ENCODE data around the gene ADAMTS16. TPM values are rescaled to one million over a fixed set of nuclear protein-coding genes. Genes with fewer than 3 reads are reported as not detected.

ADAMTS16 gene
- total and polyA plus RNA-seq, 2 donors (not counting 3 experiments of a cell fraction or from before 2014, with no cell fraction given), result not detected

- no peaks in the 10 kb centered on the region for H3K9me3 ChIP-seq (replicated peaks; ENCODE audit: control insufficient read depth, insufficient read depth, low read length)
- DNase-seq (ENCODE audit: low read depth, low spot score) (no peak), FAIRE-seq (no peak)
- no peaks in the 10 kb centered on the region for H4K20me1 ChIP-seq (replicated peaks; ENCODE audit: control insufficient read depth, extremely low read depth, insufficient read depth, low read length)
- BruUV-seq (replicated peaks), result no TSS peak
- TF ChIP-seq POLR2AphosphoS5 (IDR thresholded peaks at IDR 0.05; ENCODE audit: insufficient read depth, low read depth, low read length), result no peak
- no peak for TF ChIP-seq MYC (IDR thresholded peaks at IDR 0.05; ENCODE audit: low read depth, low read length)
- no peak for TF ChIP-seq JUN (IDR thresholded peaks at IDR 0.05; ENCODE audit: borderline replicate concordance, insufficient read depth, insufficient read length, low read depth)
- TF ChIP-seq EZH2 (IDR thresholded peaks at IDR 0.05; ENCODE audit: borderline replicate concordance, low read depth, low read length, severe bottlenecking), result no peak
- TF ChIP-seq POLR2A (IDR thresholded peaks at IDR 0.05; ENCODE audit: low read depth, low read length), result no peak
- no peak for TF ChIP-seq GATA2 (IDR thresholded peaks at IDR 0.05; ENCODE audit: insufficient read depth, insufficient read length, low read depth, low read length)
- no peak for TF ChIP-seq FOS (IDR thresholded peaks at IDR 0.05; ENCODE audit: borderline replicate concordance, insufficient read depth, low read length)
- TF ChIP-seq MAX (IDR thresholded peaks at IDR 0.05; ENCODE audit: insufficient read depth, insufficient read length), result no peak
- TF ChIP-seq CTCF (IDR thresholded peaks at IDR 0.05; ENCODE audit: extremely low read depth in 1 of 2, insufficient read depth in 1 of 2, low read depth in 1 of 2, low read length in 2 of 2), result no peak
- H3K9ac ChIP-seq (replicated peaks; ENCODE audit: extremely low read depth, insufficient read depth, low read length), result no peak overlapping the region
- H3K4me2 ChIP-seq (ENCODE audit: insufficient read depth, low read length), result no peak overlapping the region
- H3K36me3 ChIP-seq (ENCODE audit: control insufficient read depth in 2 of 2, extremely low read depth in 1 of 2, insufficient read depth in 2 of 2, low read length in 2 of 2), result no peaks in the 10 kb centered on the region
- no peaks in the 10 kb centered on the region for H3K9me1 ChIP-seq (replicated peaks; ENCODE audit: control insufficient read depth, extremely low read depth, insufficient read depth, low read length)
- no peak overlapping the region for H3K4me3 ChIP-seq (replicated peaks in 1 of 3; ENCODE audit: insufficient read depth in 1 of 3, low read depth in 1 of 3, low read length in 3 of 3)
- dilution Hi-C loops (cut with MboI; ENCODE audit: extremely low pct_ligation_motif_present, low sequenced_read_pairs), result no loop called here
- no peak overlapping the region for H2AFZ ChIP-seq (ENCODE audit: low read depth, low read length)
- H3K4me1 ChIP-seq (ENCODE audit: control insufficient read depth, extremely low read depth, insufficient read depth, low read length), result no peaks in the 10 kb centered on the region
- no peaks in the 10 kb centered on the region for H3K79me2 ChIP-seq (ENCODE audit: control insufficient read depth, insufficient read depth, low read length)
- no peaks in the 10 kb centered on the region for H3K27me3 ChIP-seq (ENCODE audit: control insufficient read depth in 2 of 2, insufficient read depth in 2 of 2, low read length in 2 of 2)
- intact Hi-C loops (cut with micrococcal nuclease), result no loop called here
- ChIA-PET CTCF (no interaction called here), POLR2A (no interaction called here)
- H3K27ac ChIP-seq (ENCODE audit: insufficient read depth, low read depth, low read length), result no peak overlapping the region
Measured at GRCh38 chr5:5363045-5363444, 222.9 kb downstream of the ADAMTS16 start.

Data from endothelial cell of umbilical vein (primary cell).